ENCODE measurements around the gene FBXO36. TPM values are rescaled to one million over a fixed set of nuclear protein-coding genes. Genes with fewer than 3 reads are reported as not detected.
A peak's percentile ranks its signal among the peaks of the same experiment; 100 is the strongest.

The FBXO36 gene
- total RNA-seq, 1 experiment from 2014 or later, result 3.0 TPM

DNA sequence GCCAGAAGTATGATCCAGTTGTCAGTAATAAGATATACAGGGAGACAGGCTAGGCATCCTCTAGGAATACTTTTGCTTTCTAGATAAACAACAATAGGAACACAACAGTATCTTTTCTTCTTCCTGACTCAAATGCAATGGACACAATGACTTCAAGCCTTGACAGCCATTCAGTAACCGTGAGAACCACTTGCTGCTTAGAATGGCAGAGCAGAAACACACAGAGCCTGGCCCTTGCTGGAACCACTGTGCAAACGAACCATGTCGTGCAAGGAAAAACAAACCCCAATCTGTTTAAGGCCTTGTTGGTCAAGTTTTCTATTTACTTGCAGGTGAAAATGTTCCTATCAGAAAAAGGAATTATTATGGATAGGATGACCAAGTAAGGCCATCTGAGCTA, 19.3 kb upstream of the FBXO36 start:
- H3K4ac ChIP-seq (ENCODE audit: low read depth, low read length), result no peak overlapping the region
- H2AFZ ChIP-seq (ENCODE audit: low read length), result no peak overlapping the region
- H3K79me2 ChIP-seq (ENCODE audit: insufficient read depth, low read length), result peaks cover 12% of the 10 kb centered on the region; the same call in 1 of the 2 replicates
- no peak overlapping the region for H3K4me3 Mint-ChIP-seq
- H3K27me3 ChIP-seq (ENCODE audit: insufficient read depth, low read length), result no peaks in the 10 kb centered on the region
- H3K27ac Mint-ChIP-seq, result peak overlapping the region in 1 of 3 experiments; percentile 8; a peak in 1 of 7 replicates
- H3K4me2 ChIP-seq (ENCODE audit: insufficient read depth, insufficient read length, low read length), result no peak overlapping the region
- no peak overlapping the region for H3K27ac ChIP-seq (ENCODE audit: insufficient read length, low read depth, low read length)
- no peaks in the 10 kb centered on the region for H3K27me3 Mint-ChIP-seq (ENCODE audit: low read depth)
- no peak overlapping the region for H3T11ph ChIP-seq (ENCODE audit: low read length)
- no peak overlapping the region for H3K23ac ChIP-seq (ENCODE audit: insufficient read length, low read depth, low read length)
- H3K18ac ChIP-seq (ENCODE audit: insufficient read length, low read depth, low read length), result no peak overlapping the region
- no peaks in the 10 kb centered on the region for H4K20me1 ChIP-seq (ENCODE audit: control insufficient read depth, insufficient read depth, insufficient read length)
- WGBS (ENCODE audit: extremely low coverage, insufficient read length, low lambda C conversion rate), result no CpG with 5 or more reads among the region's 3 CpGs
- no peak overlapping the region for H3K56ac ChIP-seq (ENCODE audit: insufficient read length, low read depth, low read length)
- peaks cover 0 to 26% (median 8%) of the 10 kb centered on the region in 3 experiments; a peak in 5 of 7 replicates for H3K36me3 Mint-ChIP-seq (ENCODE audit: insufficient read depth in 1 of 3, low read depth in 3 of 3)
- H3K9me3 Mint-ChIP-seq, result no peaks in the 10 kb centered on the region
- no peak overlapping the region for H2BK5ac ChIP-seq (ENCODE audit: insufficient read length, low read length)
- no peak for DNase-seq
- H2BK15ac ChIP-seq (ENCODE audit: low read depth, low read length), result no peak overlapping the region
- no peak overlapping the region for H4K91ac ChIP-seq (ENCODE audit: insufficient read length, low read depth, low read length)
- H4K8ac ChIP-seq (replicated peaks; ENCODE audit: insufficient read length, low read depth, low read length), result no peak overlapping the region
- no peak overlapping the region for H2AK5ac ChIP-seq (ENCODE audit: insufficient read length, low read length)
- H4K5ac ChIP-seq (ENCODE audit: insufficient read length, low read depth, low read length), result no peak overlapping the region
- no peak overlapping the region for H2BK20ac ChIP-seq (ENCODE audit: low read depth, low read length, poor library complexity, severe bottlenecking)
- H3K14ac ChIP-seq (ENCODE audit: insufficient read depth, low read length), result no peak overlapping the region
- no peaks in the 10 kb centered on the region for H3K9me3 ChIP-seq (ENCODE audit: control insufficient read depth, low read depth, low read length)
- no peak overlapping the region for H2BK12ac ChIP-seq (ENCODE audit: insufficient read length, low read depth, low read length)
- no peaks in the 10 kb centered on the region for H3K4me1 ChIP-seq (ENCODE audit: insufficient read depth, low read length)
- TF ChIP-seq CTCF (conservative IDR thresholded peaks at IDR 0.05), result no peak
- no peaks in the 10 kb centered on the region for H3K79me1 ChIP-seq (ENCODE audit: insufficient read depth, low read depth, low read length, poor library complexity, severe bottlenecking)
- H2BK120ac ChIP-seq (ENCODE audit: low read depth, low read length, poor library complexity, severe bottlenecking), result no peak overlapping the region
- H3K9ac ChIP-seq (ENCODE audit: extremely low read depth, insufficient read length, low read length), result no peak overlapping the region
- peaks cover 17 to 26% of the 10 kb centered on the region in 2 experiments for H3K4me1 Mint-ChIP-seq
- no peaks in the 10 kb centered on the region for H3K23me2 ChIP-seq (ENCODE audit: insufficient read length, low read depth, low read length, poor library complexity, severe bottlenecking)

Measured in H9 (cell line).